ENCODE results near the gene SREBF2. TPM values are rescaled to one million over a fixed set of nuclear protein-coding genes. Genes with fewer than 3 reads are reported as not detected.
A peak's percentile ranks its signal among the peaks of the same experiment; 100 is the strongest.

The SREBF2 gene
- total RNA-seq, 2 experiments from 2014 or later: 150 to 157 TPM

- DNase-seq: peak; percentile 77
- Mint-ChIP-seq H3K36me3 (ENCODE audit: low read depth) (no peaks in the 10 kb centered on the region), H3K4me1 (peaks cover 7% of the 10 kb centered on the region), H3K9me3 (no peaks in the 10 kb centered on the region), H3K27ac (no peak overlapping the region), H3K4me3 (peak overlapping the region; percentile 60), H3K27me3 (peaks cover 26% of the 10 kb centered on the region)
- CTCF ChIA-PET: interaction anchor here (0.6 to 3.8 kb wide), 20 partner anchors 8 to 229 kb away, joined by 3 to 31 read pairs (median 6); partner anchors contain the start of genes CENPM and MEI1
- POLR2A ChIA-PET: interaction anchor here (0.5 to 4.3 kb wide), 15 partner anchors 10 to 237 kb away, joined by 3 to 32 read pairs (median 4); partner anchors contain the start of genes CENPM and SNU13
Measured at GRCh38 chr22:41925783-41926460, 93.0 kb downstream of the SREBF2 start.

- Mint-ChIP-seq H3K36me3 (ENCODE audit: low read depth) (no peaks in the 10 kb centered on the region), H3K27me3 (peaks cover 26% of the 10 kb centered on the region), H3K4me3 (no peak overlapping the region), H3K4me1 (peaks cover 7% of the 10 kb centered on the region), H3K27ac (no peak overlapping the region), H3K9me3 (no peaks in the 10 kb centered on the region)
- ChIA-PET CTCF (interaction anchor here (1.2 to 3.8 kb wide), 2 partner anchors 13 to 230 kb away, joined by 6 to 31 read pairs; no protein-coding TSS in a partner anchor), POLR2A (interaction anchor here (0.8 to 4.3 kb wide), 3 partner anchors 12 to 23 kb away, joined by 4 to 32 read pairs (median 13); no protein-coding TSS in a partner anchor)
- DNase-seq: no peak
Measured at GRCh38 chr22:41927813-41928212, 94.9 kb downstream of the SREBF2 start.

GRCh38 chr22:41928593-41929417 lies 95.9 kb downstream of the SREBF2 start:
- Mint-ChIP-seq H3K27ac (no peak overlapping the region), H3K36me3 (ENCODE audit: low read depth) (no peaks in the 10 kb centered on the region), H3K9me3 (no peaks in the 10 kb centered on the region), H3K27me3 (peaks cover 23% of the 10 kb centered on the region), H3K4me1 (peaks cover 7% of the 10 kb centered on the region), H3K4me3 (no peak overlapping the region)
- ChIA-PET POLR2A (interaction anchor here (0.8 to 4.3 kb wide), 3 partner anchors 9 to 24 kb away, joined by 4 to 32 read pairs (median 4); no protein-coding TSS in a partner anchor), CTCF (interaction anchor here (3.8 kb wide), 1 partner anchor 12 kb away, joined by 31 read pairs; no protein-coding TSS in a partner anchor)
- no peak for DNase-seq

GRCh38 chr22:41929418-41929810 lies 96.5 kb downstream of the SREBF2 start:
- Mint-ChIP-seq H3K4me3 (no peak overlapping the region), H3K4me1 (peaks cover 7% of the 10 kb centered on the region), H3K27ac (no peak overlapping the region), H3K9me3 (no peaks in the 10 kb centered on the region), H3K27me3 (peaks cover 23% of the 10 kb centered on the region), H3K36me3 (ENCODE audit: low read depth) (no peaks in the 10 kb centered on the region)
- CTCF ChIA-PET: no interaction called here
- DNase-seq: no peak
- POLR2A ChIA-PET: interaction anchor here (1.1 kb wide), 1 partner anchor 10 kb away, joined by 4 read pairs; no protein-coding TSS in a partner anchor

- peaks cover 13% of the 10 kb centered on the region for H3K27me3 Mint-ChIP-seq
Measured at GRCh38 chr22:41931701-41932269, 98.9 kb downstream of the SREBF2 start.

GRCh38 chr22:41932353-41932752 lies 99.4 kb downstream of the SREBF2 start:
- H3K27ac Mint-ChIP-seq: no peak overlapping the region

More at GRCh38 chr22:41931701-41932269, 98.9 kb downstream of the SREBF2 start:
- Mint-ChIP-seq H3K36me3 (ENCODE audit: low read depth) (peaks cover 8% of the 10 kb centered on the region), H3K27ac (no peak overlapping the region), H3K4me3 (no peak overlapping the region), H3K9me3 (no peaks in the 10 kb centered on the region), H3K4me1 (peaks cover 1% of the 10 kb centered on the region)
- CTCF ChIA-PET: no interaction called here
- POLR2A ChIA-PET: no interaction called here
- no peak for DNase-seq

GRCh38 chr22:41933411-41934177 lies 100.7 kb downstream of the SREBF2 start:
- Mint-ChIP-seq H3K4me3 (no peak overlapping the region), H3K27ac (no peak overlapping the region), H3K27me3 (no peaks in the 10 kb centered on the region), H3K36me3 (ENCODE audit: low read depth) (peaks cover 19% of the 10 kb centered on the region), H3K4me1 (peaks cover 2% of the 10 kb centered on the region), H3K9me3 (no peaks in the 10 kb centered on the region)
- no peak for DNase-seq
- POLR2A ChIA-PET: interaction anchor here (1.0 to 1.2 kb wide), 4 partner anchors 9 to 75 kb away, joined by 3 to 4 read pairs (median 3); partner anchors contain the start of gene CENPM
- CTCF ChIA-PET: interaction anchor here (1.4 kb wide), 1 partner anchor 8 kb away, joined by 12 read pairs; the partner anchor contains the start of gene TNFRSF13C

More at GRCh38 chr22:41932353-41932752, 99.4 kb downstream of the SREBF2 start:
- no peak for DNase-seq
- POLR2A ChIA-PET: no interaction called here
- Mint-ChIP-seq H3K9me3 (no peaks in the 10 kb centered on the region), H3K4me1 (peaks cover under 1% of the 10 kb centered on the region), H3K36me3 (ENCODE audit: low read depth) (peaks cover 14% of the 10 kb centered on the region), H3K4me3 (no peak overlapping the region), H3K27me3 (peaks cover 8% of the 10 kb centered on the region)
- CTCF ChIA-PET: no interaction called here

- peaks cover 9% of the 10 kb centered on the region for H3K4me1 Mint-ChIP-seq
- ChIA-PET POLR2A (interaction anchor here (1.0 to 1.2 kb wide), 3 partner anchors 12 to 75 kb away, joined by 3 to 4 read pairs (median 3); partner anchors contain the start of gene CENPM), CTCF (interaction anchor here (1.4 kb wide), 1 partner anchor 8 kb away, joined by 12 read pairs; the partner anchor contains the start of gene TNFRSF13C)
- H3K27ac Mint-ChIP-seq: no peak overlapping the region
- no peak for DNase-seq
- H3K36me3 Mint-ChIP-seq (ENCODE audit: low read depth): peaks cover 28% of the 10 kb centered on the region
- H3K9me3 Mint-ChIP-seq: no peaks in the 10 kb centered on the region
- no peaks in the 10 kb centered on the region for H3K27me3 Mint-ChIP-seq
- no peak overlapping the region for H3K4me3 Mint-ChIP-seq
Measured at GRCh38 chr22:41934284-41935014, 101.5 kb downstream of the SREBF2 start.

GRCh38 chr22:41935015-41935351 lies 102.1 kb downstream of the SREBF2 start:
- POLR2A ChIA-PET: interaction anchor here (1.0 to 1.2 kb wide), 3 partner anchors 12 to 76 kb away, joined by 3 to 4 read pairs (median 3); partner anchors contain the start of gene CENPM
- H3K4me1 Mint-ChIP-seq: peaks cover 15% of the 10 kb centered on the region
- CTCF ChIA-PET: interaction anchor here (1.4 kb wide), 1 partner anchor 9 kb away, joined by 12 read pairs; the partner anchor contains the start of gene TNFRSF13C

GRCh38 chr22:41935509-41935908 lies 102.6 kb downstream of the SREBF2 start:
- Mint-ChIP-seq H3K9me3 (no peaks in the 10 kb centered on the region), H3K4me3 (no peak overlapping the region), H3K36me3 (ENCODE audit: low read depth) (peaks cover 34% of the 10 kb centered on the region), H3K4me1 (peaks cover 20% of the 10 kb centered on the region), H3K27ac (no peak overlapping the region), H3K27me3 (no peaks in the 10 kb centered on the region)
- ChIA-PET CTCF (interaction anchor here (0.7 kb wide), 1 partner anchor 21 kb away, joined by 3 read pairs; no protein-coding TSS in a partner anchor), POLR2A (interaction anchor here (0.9 to 2.6 kb wide), 4 partner anchors 9 to 283 kb away, joined by 3 to 9 read pairs (median 6); partner anchors contain the start of genes CENPM and TNFRSF13C)
- no peak for DNase-seq

More at GRCh38 chr22:41935015-41935351, 102.1 kb downstream of the SREBF2 start:
- no peak for DNase-seq
- H3K36me3 Mint-ChIP-seq (ENCODE audit: low read depth): peaks cover 32% of the 10 kb centered on the region
- no peaks in the 10 kb centered on the region for H3K27me3 Mint-ChIP-seq
- H3K27ac Mint-ChIP-seq: no peak overlapping the region
- H3K4me3 Mint-ChIP-seq: no peak overlapping the region
- H3K9me3 Mint-ChIP-seq: no peaks in the 10 kb centered on the region

- ChIA-PET CTCF (interaction anchor here (1.2 kb wide), 1 partner anchor 11 kb away, joined by 4 read pairs; no protein-coding TSS in a partner anchor), POLR2A (interaction anchor here (1.0 to 2.6 kb wide), 5 partner anchors 10 to 104 kb away, joined by 3 to 9 read pairs (median 4); partner anchors contain the start of genes CENPM, SREBF2 and TNFRSF13C)
- no peak for DNase-seq
- Mint-ChIP-seq H3K27me3 (no peaks in the 10 kb centered on the region), H3K4me3 (no peak overlapping the region), H3K36me3 (ENCODE audit: low read depth) (peaks cover 47% of the 10 kb centered on the region), H3K9me3 (no peaks in the 10 kb centered on the region), H3K27ac (no peak overlapping the region), H3K4me1 (peaks cover 33% of the 10 kb centered on the region)
Measured at GRCh38 chr22:41936894-41937169, 103.9 kb downstream of the SREBF2 start.

Data from activated CD4-positive, alpha-beta memory T cell treated with anti-CD3 and anti-CD28 coated beads, Interleukin-2, amount 10 ng/mL, durations not matched to agents 7 days and 5 days (primary cell).